Vagina (tissue), 2 donors: ENCODE measurements around the gene ASPSCR1. TPM values are rescaled to one million over a fixed set of nuclear protein-coding genes. Genes with fewer than 3 reads are reported as not detected.

Experiments
- DNase-seq, 2 donors: peaks; one replicate each; pipeline ENCODE4 v3.0.0-alpha.2; 2017; ENCODE audit errors: extremely low spot score in 2 of 2
- H3K27ac ChIP-seq: fragments of 200-600 bp; sonication (generic); one replicate; pipeline ENCODE4 v1.5.1; 2019
- H3K27me3 ChIP-seq: fragments of 200-600 bp; sonication (generic); one replicate; pipeline ENCODE4 v1.5.1; 2019
- H3K36me3 ChIP-seq, 2 donors: fragments of 200-600 bp; sonication (generic); one replicate each; pipeline ENCODE4 v1.5.1; 2017 to 2019
- H3K4me1 ChIP-seq: fragments of 200-600 bp; sonication (generic); one replicate; pipeline ENCODE4 v1.5.1; 2019
- H3K4me3 ChIP-seq, 2 donors: fragments of 200-600 bp; sonication (generic); 1 replicate in 1 of 2; 2 replicates in 1 of 2; pipeline ENCODE4 v1.5.1; 2016 to 2019
- H3K9me3 ChIP-seq: fragments of 200-600 bp; sonication (generic); one replicate; pipeline ENCODE4 v1.5.1; 2019
- POLR2A ChIP-seq, 2 donors: fragments of 450-650 bp; IDR thresholded peaks; one replicate each; pipeline ENCODE4 v1.6.1; 2017; ENCODE audit warnings: antibody characterized with exemption in 2 of 2, mild to moderate bottlenecking in 2 of 2, moderate library complexity in 2 of 2
- POLR2AphosphoS5 ChIP-seq, 2 donors: sonication (generic); formaldehyde crosslinking; IDR thresholded peaks; one replicate each; pipeline ENCODE4 v1.9.0; 2017; ENCODE audit warnings: antibody characterized with exemption in 2 of 2, mild to moderate bottlenecking in 2 of 2, low read depth in 1 of 2; ENCODE audit not compliant: insufficient read depth in 1 of 2
- intact Hi-C: fragments of 100-400 bp; cut with DNase I; formaldehyde crosslinking; loops from one replicate; pipeline ENCODE4 v1.15.1; 2023
- total RNA-seq: library from RNA; depleted of rRNA; stranded (reverse); fragments of >200 nt; gene quantifications from one replicate; pipeline ENCODE4 v1.2.3, GENCODE V29; 2016
- TF ChIP-seq, protein P1 (sequence below), 3 experiments: fragments of 450-650 bp in 2 of 3; fragments of 200-600 bp in 1 of 3; sonication (generic) in 1 of 3; IDR thresholded peaks; one replicate each; pipeline ENCODE4 v1.5.1; 2017 to 2019; ENCODE audit warnings: antibody characterized with exemption in 3 of 3, mild to moderate bottlenecking in 2 of 3, moderate library complexity in 2 of 3

ASPSCR1 gene
- total RNA-seq, 1 donor from 2014 or later: 31.2 TPM

DNA sequence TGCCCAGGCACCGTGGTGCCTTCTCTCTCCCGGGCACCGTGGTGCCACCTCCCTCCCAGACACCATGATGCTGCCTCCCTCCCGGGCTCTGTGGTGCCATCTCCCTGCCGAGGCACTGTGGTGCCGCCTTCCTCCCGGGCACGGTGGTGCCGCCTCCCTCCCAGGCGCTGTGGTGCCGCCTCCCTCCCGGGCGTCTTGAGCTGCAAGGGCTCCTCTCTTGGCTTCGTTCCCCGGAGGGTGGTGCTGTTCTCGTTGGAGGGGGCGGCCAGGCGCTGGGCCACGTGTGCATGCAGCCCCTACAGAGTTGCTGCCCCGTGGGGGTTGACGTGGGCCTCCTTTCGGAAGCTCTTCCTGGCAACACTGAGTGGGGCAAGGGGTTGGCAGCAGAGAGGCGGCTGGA is 37.0 kb downstream of the ASPSCR1 start:
- Histone ChIP-seq H3K9me3 (no peaks in the 10 kb centered on the region), H3K36me3 (no peaks in the 10 kb centered on the region), H3K27ac (no peak overlapping the region), H3K4me3 (no peak overlapping the region), H3K27me3 (no peaks in the 10 kb centered on the region), H3K4me1 (peaks cover 33% of the 10 kb centered on the region)
- no peak for DNase-seq
- intact Hi-C loops: loop anchor here (5.0 kb wide), 1 partner anchor 52 kb away; the partner anchor contains the start of gene NOTUM
- TF ChIP-seq POLR2AphosphoS5 (IDR thresholded peaks at IDR 0.05; ENCODE audit: insufficient read depth in 1 of 2, low read depth in 1 of 2) (no peak), POLR2A (IDR thresholded peaks at IDR 0.05) (no peak)
- TF ChIP-seq, protein P1, sequence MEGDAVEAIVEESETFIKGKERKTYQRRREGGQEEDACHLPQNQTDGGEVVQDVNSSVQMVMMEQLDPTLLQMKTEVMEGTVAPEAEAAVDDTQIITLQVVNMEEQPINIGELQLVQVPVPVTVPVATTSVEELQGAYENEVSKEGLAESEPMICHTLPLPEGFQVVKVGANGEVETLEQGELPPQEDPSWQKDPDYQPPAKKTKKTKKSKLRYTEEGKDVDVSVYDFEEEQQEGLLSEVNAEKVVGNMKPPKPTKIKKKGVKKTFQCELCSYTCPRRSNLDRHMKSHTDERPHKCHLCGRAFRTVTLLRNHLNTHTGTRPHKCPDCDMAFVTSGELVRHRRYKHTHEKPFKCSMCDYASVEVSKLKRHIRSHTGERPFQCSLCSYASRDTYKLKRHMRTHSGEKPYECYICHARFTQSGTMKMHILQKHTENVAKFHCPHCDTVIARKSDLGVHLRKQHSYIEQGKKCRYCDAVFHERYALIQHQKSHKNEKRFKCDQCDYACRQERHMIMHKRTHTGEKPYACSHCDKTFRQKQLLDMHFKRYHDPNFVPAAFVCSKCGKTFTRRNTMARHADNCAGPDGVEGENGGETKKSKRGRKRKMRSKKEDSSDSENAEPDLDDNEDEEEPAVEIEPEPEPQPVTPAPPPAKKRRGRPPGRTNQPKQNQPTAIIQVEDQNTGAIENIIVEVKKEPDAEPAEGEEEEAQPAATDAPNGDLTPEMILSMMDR (IDR thresholded peaks at IDR 0.05): no peak

GRCh38 chr17:82014971-82015310 is 37.5 kb downstream of the ASPSCR1 start:
- Histone ChIP-seq H3K9me3 (no peaks in the 10 kb centered on the region), H3K4me1 (peaks cover 39% of the 10 kb centered on the region), H3K27me3 (no peaks in the 10 kb centered on the region), H3K27ac (no peak overlapping the region), H3K36me3 (no peaks in the 10 kb centered on the region), H3K4me3 (no peak overlapping the region)
- TF ChIP-seq POLR2A (IDR thresholded peaks at IDR 0.05): no peak
- TF ChIP-seq, protein P1 (IDR thresholded peaks at IDR 0.05): no peak
- no peak for TF ChIP-seq POLR2AphosphoS5 (IDR thresholded peaks at IDR 0.05; ENCODE audit: insufficient read depth in 1 of 2, low read depth in 1 of 2)
- intact Hi-C loops: loop anchor here (5.0 kb wide), 1 partner anchor 53 kb away; the partner anchor contains the start of gene NOTUM
- no peak for DNase-seq

DNA sequence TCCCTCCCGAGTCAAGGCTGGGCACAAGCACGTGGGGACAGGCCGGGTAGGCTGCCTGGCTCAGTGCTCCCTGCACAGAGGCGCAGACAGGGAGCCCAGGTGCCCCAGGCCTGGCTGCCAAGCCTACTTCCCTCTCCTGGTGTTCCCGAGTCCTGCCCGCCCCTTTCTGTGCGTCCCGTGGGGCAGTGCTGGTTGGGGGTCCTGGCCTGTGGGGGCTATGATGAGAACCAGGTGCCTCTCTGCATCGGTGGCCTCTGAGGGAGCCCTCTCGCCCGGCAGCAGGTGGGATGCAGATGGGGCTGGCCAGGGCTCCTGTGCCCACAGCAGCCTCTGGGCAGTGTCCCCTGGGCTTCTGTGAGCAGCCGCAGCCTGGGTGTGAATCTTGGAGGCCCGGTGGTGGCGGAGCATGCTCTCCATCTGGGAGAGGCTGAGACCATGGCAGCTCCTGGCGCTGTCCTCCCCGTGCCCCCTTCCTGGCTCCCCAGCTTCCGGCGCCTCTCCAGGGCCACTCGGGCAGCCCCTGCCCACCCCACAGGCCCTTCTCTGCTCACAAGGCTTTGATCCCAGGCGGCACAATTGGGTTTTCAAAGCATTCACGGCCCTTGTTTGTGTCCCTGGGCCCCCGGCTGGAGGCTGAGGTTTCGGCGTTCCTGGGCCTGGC is 38.0 kb downstream of the ASPSCR1 start:
- Histone ChIP-seq H3K27me3 (no peaks in the 10 kb centered on the region), H3K4me1 (peaks cover 44% of the 10 kb centered on the region), H3K9me3 (no peaks in the 10 kb centered on the region), H3K36me3 (no peaks in the 10 kb centered on the region), H3K27ac (no peak overlapping the region), H3K4me3 (no peak overlapping the region)
- TF ChIP-seq, protein P1 (IDR thresholded peaks at IDR 0.05): no peak
- TF ChIP-seq POLR2A (IDR thresholded peaks at IDR 0.05): no peak
- no peak for TF ChIP-seq POLR2AphosphoS5 (IDR thresholded peaks at IDR 0.05; ENCODE audit: insufficient read depth in 1 of 2, low read depth in 1 of 2)
- DNase-seq: no peak
- intact Hi-C loops: no loop called here

- Histone ChIP-seq H3K4me1 (peaks cover 51% of the 10 kb centered on the region), H3K27me3 (no peaks in the 10 kb centered on the region), H3K9me3 (no peaks in the 10 kb centered on the region), H3K4me3 (no peak overlapping the region), H3K36me3 (no peaks in the 10 kb centered on the region), H3K27ac (no peak overlapping the region)
- intact Hi-C loops: no loop called here
- TF ChIP-seq POLR2AphosphoS5 (IDR thresholded peaks at IDR 0.05; ENCODE audit: insufficient read depth in 1 of 2, low read depth in 1 of 2) (no peak), POLR2A (IDR thresholded peaks at IDR 0.05) (no peak)
- TF ChIP-seq, protein P1 (IDR thresholded peaks at IDR 0.05): no peak
- DNase-seq: no peak
Observed at GRCh38 chr17:82016061-82016874, 38.8 kb downstream of the ASPSCR1 start.
